AG04450 (cell line): ENCODE measurements around the gene ACCSL. TPM values are rescaled to one million over a fixed set of nuclear protein-coding genes. Genes with fewer than 3 reads are reported as not detected.

Experiments
- CTCF ChIA-PET: fragments of 300-600, 350-600 bp; formaldehyde crosslinking; extraction: SDS; loops from one replicate; lab custom pipeline; 2022; ENCODE audit warnings: antibody characterized with exemption, inconsistent platforms; lab: Charles Lee
- POLR2A ChIA-PET: fragments of 350-600 bp; formaldehyde crosslinking; extraction: SDS; loops from one replicate; lab custom pipeline; 2021; ENCODE audit warnings: antibody characterized with exemption, inconsistent platforms; lab: Yijun Ruan, JAX
- DNase-seq: peaks from one replicate; pipeline ENCODE4 v3.0.0-alpha.2; 2011; ENCODE audit warnings: low read depth, low spot score
- H3K27ac ChIP-seq: one replicate; pipeline ENCODE4 v1.5.1; 2012; ENCODE audit warnings: low read depth, low read length, control low read depth
- H3K27me3 ChIP-seq: one replicate; pipeline ENCODE4 v1.6.0; 2012; ENCODE audit warnings: low read length; ENCODE audit not compliant: control insufficient read depth, insufficient read depth
- H3K4me3 ChIP-seq: 2 replicates; pipeline ENCODE4 v1.5.1; 2011; ENCODE audit warnings: mild to moderate bottlenecking, low read depth, low read length, control low read depth
- H3K9me3 ChIP-seq: 2 replicates; pipeline ENCODE4 v1.5.1; 2012; ENCODE audit warnings: low read length; ENCODE audit not compliant: control insufficient read depth, insufficient read depth
- CTCF ChIP-seq: IDR thresholded peaks from 2 replicates; pipeline ENCODE4 v1.5.1; 2011; ENCODE audit warnings: low read depth, low read length, control low read depth, inconsistent platforms
- polyA plus RNA-seq: library from polyadenylated mRNA; depleted of rRNA; stranded (reverse); fragments of >200 nt; gene quantifications from 2 replicates; pipeline ENCODE4 v1.2.3, GENCODE V29; 2011

ACCSL gene
- polyA plus RNA-seq, 1 experiment: not detected

- CTCF ChIA-PET: interaction anchor here (0.6 to 1.0 kb wide), 3 partner anchors 13 to 161 kb away, joined by 3 to 4 read pairs (median 3); no protein-coding TSS in a partner anchor
- H3K4me3 ChIP-seq: no peak overlapping the region
Measured at GRCh38 chr11:44049832-44050231, 2.1 kb downstream of the ACCSL start.

GRCh38 chr11:44051171-44051570 lies 3.4 kb downstream of the ACCSL start:
- ChIA-PET CTCF (no interaction called here), POLR2A (no interaction called here)
- Histone ChIP-seq H3K27ac (no peak overlapping the region), H3K4me3 (no peak overlapping the region), H3K9me3 (no peaks in the 10 kb centered on the region), H3K27me3 (peaks cover 21% of the 10 kb centered on the region)
- TF ChIP-seq CTCF: no peak
- DNase-seq: no peak

More at GRCh38 chr11:44049832-44050231, 2.1 kb downstream of the ACCSL start:
- no peak for TF ChIP-seq CTCF
- H3K27ac ChIP-seq: no peak overlapping the region
- POLR2A ChIA-PET: no interaction called here
- peaks cover 18% of the 10 kb centered on the region for H3K27me3 ChIP-seq
- no peak for DNase-seq
- no peaks in the 10 kb centered on the region for H3K9me3 ChIP-seq

GRCh38 chr11:44057340-44057739 lies 9.6 kb downstream of the ACCSL start:
- POLR2A ChIA-PET: no interaction called here
- TF ChIP-seq CTCF: no peak
- CTCF ChIA-PET: interaction anchor here (1.4 to 2.3 kb wide), 2 partner anchors 37 to 168 kb away, joined by 5 to 7 read pairs; no protein-coding TSS in a partner anchor

GRCh38 chr11:44058275-44058674 lies 10.5 kb downstream of the ACCSL start:
- no peak for DNase-seq
- ChIA-PET POLR2A (no interaction called here), CTCF (interaction anchor here (1.4 kb wide), 1 partner anchor 36 kb away, joined by 5 read pairs; no protein-coding TSS in a partner anchor)
- H3K9me3 ChIP-seq: no peaks in the 10 kb centered on the region
- H3K27ac ChIP-seq: no peak overlapping the region
- H3K27me3 ChIP-seq: peaks cover 23% of the 10 kb centered on the region
- H3K4me3 ChIP-seq: no peak overlapping the region
- TF ChIP-seq CTCF: no peak

More at GRCh38 chr11:44057340-44057739, 9.6 kb downstream of the ACCSL start:
- peaks cover 23% of the 10 kb centered on the region for H3K27me3 ChIP-seq
- H3K27ac ChIP-seq: no peak overlapping the region
- no peaks in the 10 kb centered on the region for H3K9me3 ChIP-seq
- no peak overlapping the region for H3K4me3 ChIP-seq
- DNase-seq: no peak

GRCh38 chr11:44065161-44065661 lies 17.4 kb downstream of the ACCSL start:
- no peak for TF ChIP-seq CTCF
- no peak overlapping the region for H3K4me3 ChIP-seq
- no peak overlapping the region for H3K27ac ChIP-seq

More at GRCh38 chr11:44065161-44065661, 17.4 kb downstream of the ACCSL start:
- POLR2A ChIA-PET: interaction anchor here (0.6 kb wide), 2 partner anchors 62 to 74 kb away, joined by 3 read pairs; no protein-coding TSS in a partner anchor
- CTCF ChIA-PET: interaction anchor here (0.6 to 2.1 kb wide), 8 partner anchors 29 to 614 kb away, joined by 3 to 13 read pairs (median 5); partner anchors contain the start of gene EXT2
- Histone ChIP-seq H3K9me3 (no peaks in the 10 kb centered on the region; the same call in 1 of the 2 replicates), H3K27me3 (peaks cover 9% of the 10 kb centered on the region)
- DNase-seq: no peak
